ENCODE measurements around the gene NEU2.

DNA sequence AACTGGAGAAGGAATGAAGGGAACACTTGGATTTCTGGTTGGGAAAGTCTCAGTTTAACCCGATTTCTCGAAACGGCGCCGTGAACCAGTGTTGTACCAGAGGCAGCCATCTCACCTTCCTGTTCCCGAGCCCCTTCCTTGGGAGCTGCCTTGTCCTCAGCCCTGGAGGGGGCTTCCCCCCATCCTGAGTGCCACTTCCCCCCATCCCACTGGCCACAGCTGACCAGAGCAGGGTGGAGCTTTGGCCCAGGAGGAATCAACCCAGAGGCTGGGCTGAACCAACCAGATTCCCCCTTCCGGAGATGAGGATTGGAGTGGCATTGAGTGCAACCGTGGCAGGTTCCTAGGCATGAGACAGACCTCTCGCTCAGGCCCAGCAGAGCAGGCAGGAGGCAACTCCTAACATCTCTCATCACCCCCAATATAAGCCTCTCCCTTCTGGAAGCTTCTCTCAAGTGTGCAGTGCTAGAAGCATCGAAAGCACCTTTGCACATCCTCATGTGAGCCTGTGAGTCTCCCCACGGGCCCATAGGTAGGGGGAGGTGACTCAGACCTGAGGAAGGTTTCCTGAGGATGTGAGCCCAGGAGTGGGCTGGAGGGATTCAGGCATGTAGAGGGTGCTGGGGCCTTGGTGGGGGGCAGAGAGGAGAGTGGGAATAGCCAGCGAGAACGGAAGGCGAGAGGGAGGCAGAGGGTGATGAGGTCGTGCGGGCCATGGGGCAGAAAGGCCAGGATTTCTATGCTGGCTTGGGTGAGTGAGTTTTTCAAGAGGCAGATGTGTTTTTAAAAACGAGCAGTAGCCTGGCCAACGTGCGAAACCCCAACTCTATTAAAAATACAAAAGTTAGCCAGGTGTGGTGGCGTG, 31.4 kb upstream of the NEU2 start:
- no peak for TF ChIP-seq TARDBP (CRISPR knock-in tag; IDR thresholded peaks at IDR 0.05)
- TF ChIP-seq ZBTB37 (CRISPR knock-in tag; IDR thresholded peaks at IDR 0.05) = no peak
- no peak for TF ChIP-seq ZBTB33 (CRISPR knock-in tag; IDR thresholded peaks at IDR 0.05)
- no peak for TF ChIP-seq CTCF (CRISPR knock-in tag; IDR thresholded peaks at IDR 0.05)
- no peak for TF ChIP-seq ETV5 (CRISPR knock-in tag; IDR thresholded peaks at IDR 0.05; ENCODE audit: borderline replicate concordance)
- no peak for TF ChIP-seq ZNF326 (CRISPR knock-in tag; IDR thresholded peaks at IDR 0.05; ENCODE audit: borderline replicate concordance)
- no peak for TF ChIP-seq TBP (CRISPR knock-in tag; IDR thresholded peaks at IDR 0.05)
- no peak for TF ChIP-seq FOXM1 (CRISPR knock-in tag; IDR thresholded peaks at IDR 0.05)
- no peak for TF ChIP-seq ZNF563 (CRISPR knock-in tag; IDR thresholded peaks at IDR 0.05)
- TF ChIP-seq SNAI1 (CRISPR knock-in tag; IDR thresholded peaks at IDR 0.05; ENCODE audit: borderline replicate concordance) = no peak
- TF ChIP-seq ZNF160 (CRISPR knock-in tag; IDR thresholded peaks at IDR 0.05) = no peak

Data from HepG2 (cell line).